Neural progenitor cell (in vitro differentiated cells): ENCODE results near the gene SPOCD1. TPM values are rescaled to one million over a fixed set of nuclear protein-coding genes. Genes with fewer than 3 reads are reported as not detected.

ENCODE experiments used
- DNase-seq: peaks from one replicate; pipeline ENCODE4 v3.0.0-alpha.2; 2016; ENCODE audit warnings: low spot score
- H2AFZ ChIP-seq: fragments of 200-600 bp; sonication (generic); replicated peaks from 2 replicates; pipeline ENCODE4 v1.6.1; 2016; ENCODE audit warnings: antibody characterized with exemption
- H3F3A ChIP-seq: fragments of 200-600 bp; sonication (generic); 2 replicates; pipeline ENCODE4 v1.6.1; 2016; ENCODE audit warnings: antibody characterized with exemption, low read depth
- H3K27ac ChIP-seq: fragments of 200-600 bp; sonication (generic); 2 replicates; pipeline ENCODE4 v1.5.1; 2016; ENCODE audit warnings: mild to moderate bottlenecking
- H3K27me3 ChIP-seq: fragments of 200-600 bp; sonication (generic); 2 replicates; pipeline ENCODE4 v1.6.1; 2016; ENCODE audit warnings: mild to moderate bottlenecking, moderate library complexity
- H3K36me3 ChIP-seq: fragments of 200-600 bp; sonication (generic); 2 replicates; pipeline ENCODE4 v1.5.1; 2016
- H3K4me1 ChIP-seq: fragments of 200-600 bp; sonication (generic); 2 replicates; pipeline ENCODE4 v1.6.1; 2016; ENCODE audit warnings: mixed run types
- H3K4me2 ChIP-seq: fragments of 200-600 bp; sonication (generic); 2 replicates; pipeline ENCODE4 v1.6.1; 2016
- H3K4me3 ChIP-seq: fragments of 200-600 bp; sonication (generic); 2 replicates; pipeline ENCODE4 v1.5.1; 2016
- H3K79me2 ChIP-seq: fragments of 200-600 bp; sonication (generic); 2 replicates; pipeline ENCODE4 v1.6.1; 2016; ENCODE audit warnings: low read depth
- H3K9ac ChIP-seq: fragments of 200-600 bp; sonication (generic); 2 replicates; pipeline ENCODE4 v1.6.1; 2016
- H3K9me3 ChIP-seq: fragments of 200-600 bp; sonication (generic); 2 replicates; pipeline ENCODE4 v1.5.1; 2016; ENCODE audit warnings: low read depth
- H4K20me1 ChIP-seq: fragments of 200-600 bp; sonication (generic); 2 replicates; pipeline ENCODE4 v1.6.1; 2016; ENCODE audit warnings: low read depth
- H3K27ac Mint-ChIP-seq: 3 replicates; pipeline ENCODE4 v1.8.0; 2021; ENCODE audit warnings: mixed read lengths
- H3K27me3 Mint-ChIP-seq: 2 replicates; pipeline ENCODE4 v1.8.0; 2022; ENCODE audit warnings: low read depth, mild to moderate bottlenecking, inconsistent platforms, moderate library complexity, mixed read lengths; ENCODE audit not compliant: insufficient read depth
- H3K36me3 Mint-ChIP-seq: 3 replicates; pipeline ENCODE4 v1.8.0; 2021; ENCODE audit warnings: mixed read lengths
- H3K4me1 Mint-ChIP-seq: 3 replicates; pipeline ENCODE4 v1.8.0; 2021; ENCODE audit warnings: mixed read lengths
- H3K4me3 Mint-ChIP-seq: 3 replicates; pipeline ENCODE4 v1.8.0; 2021; ENCODE audit warnings: mild to moderate bottlenecking, moderate library complexity, mixed read lengths
- H3K9me3 Mint-ChIP-seq: 3 replicates; pipeline ENCODE4 v1.8.0; 2020; ENCODE audit warnings: mixed read lengths
- CTCF ChIP-seq: fragments of 200-600 bp; sonication (generic); IDR thresholded peaks from 2 replicates; pipeline ENCODE4 v1.5.1; 2017; ENCODE audit warnings: antibody characterized with exemption, mild to moderate bottlenecking
- EZH2 ChIP-seq: fragments of 200-600 bp; sonication (generic); IDR thresholded peaks from 2 replicates; pipeline ENCODE4 v1.6.1; 2017; ENCODE audit warnings: antibody characterized with exemption, mild to moderate bottlenecking, moderate library complexity
- EZH2phosphoT487 ChIP-seq: fragments of 200-600 bp; sonication (generic); IDR thresholded peaks from 2 replicates; pipeline ENCODE4 v1.6.1; 2017; ENCODE audit warnings: antibody characterized with exemption
- total RNA-seq: library from RNA; depleted of rRNA; stranded (reverse); fragments of >200 nt; gene quantifications from 2 replicates; pipeline ENCODE4 v1.2.3, GENCODE V29; 2015; ENCODE audit warnings: low replicate concordance

Gene SPOCD1
- total RNA-seq, 1 donor from 2014 or later, result 1.4 TPM

- H3K4me3 Mint-ChIP-seq, result peak overlapping the region; percentile 71
- peaks cover 25% of the 10 kb centered on the region for H3K4me1 ChIP-seq
Measured at GRCh38 chr1:31786366-31787060, 29.3 kb downstream of the SPOCD1 start.

GRCh38 chr1:31785947-31786290, 29.9 kb downstream of the SPOCD1 start:
- H3K9me3 Mint-ChIP-seq, result no peaks in the 10 kb centered on the region
- no peak overlapping the region for H3K27ac Mint-ChIP-seq
- Histone ChIP-seq H3K36me3 (no peaks in the 10 kb centered on the region), H3K4me1 (peaks cover 30% of the 10 kb centered on the region), H3K27ac (no peak overlapping the region), H3K9me3 (no peaks in the 10 kb centered on the region), H3K4me3 (no peak overlapping the region), H3K4me2 (no peak overlapping the region), H3F3A (peaks cover 34% of the 10 kb centered on the region), H3K27me3 (no peaks in the 10 kb centered on the region), H4K20me1 (no peaks in the 10 kb centered on the region), H2AFZ (no peak overlapping the region), H3K79me2 (no peaks in the 10 kb centered on the region), H3K9ac (no peak overlapping the region)
- H3K4me3 Mint-ChIP-seq, result no peak overlapping the region
- peaks cover 14% of the 10 kb centered on the region for H3K27me3 Mint-ChIP-seq
- TF ChIP-seq EZH2phosphoT487 (no peak), EZH2 (no peak), CTCF (no peak)
- no peak for DNase-seq
- H3K4me1 Mint-ChIP-seq, result peaks cover 69% of the 10 kb centered on the region
- no peaks in the 10 kb centered on the region for H3K36me3 Mint-ChIP-seq

More at GRCh38 chr1:31786366-31787060, 29.3 kb downstream of the SPOCD1 start:
- Mint-ChIP-seq H3K9me3 (no peaks in the 10 kb centered on the region), H3K27ac (peak overlapping the region; percentile 78), H3K4me1 (peaks cover 64% of the 10 kb centered on the region), H3K36me3 (no peaks in the 10 kb centered on the region), H3K27me3 (peaks cover 9% of the 10 kb centered on the region)
- DNase-seq, result no peak
- TF ChIP-seq EZH2 (no peak), EZH2phosphoT487 (no peak), CTCF (no peak)
- no peak overlapping the region for H3K4me3 ChIP-seq
- H3K9ac ChIP-seq, result no peak overlapping the region
- H3K36me3 ChIP-seq, result no peaks in the 10 kb centered on the region
- H3K9me3 ChIP-seq, result no peaks in the 10 kb centered on the region
- no peaks in the 10 kb centered on the region for H3K79me2 ChIP-seq
- H3K27me3 ChIP-seq, result no peaks in the 10 kb centered on the region
- H3K4me2 ChIP-seq, result no peak overlapping the region
- no peaks in the 10 kb centered on the region for H4K20me1 ChIP-seq
- H2AFZ ChIP-seq, result no peak overlapping the region
- H3K27ac ChIP-seq, result no peak overlapping the region
- peaks cover 34% of the 10 kb centered on the region for H3F3A ChIP-seq

- Mint-ChIP-seq H3K9me3 (no peaks in the 10 kb centered on the region), H3K4me1 (peaks cover 73% of the 10 kb centered on the region), H3K4me3 (no peak overlapping the region), H3K27ac (peak overlapping the region; percentile 33), H3K27me3 (peaks cover 14% of the 10 kb centered on the region), H3K36me3 (no peaks in the 10 kb centered on the region)
- Histone ChIP-seq H3K9ac (no peak overlapping the region), H3K27ac (no peak overlapping the region), H3K36me3 (no peaks in the 10 kb centered on the region), H3K4me1 (peaks cover 30% of the 10 kb centered on the region), H3K4me3 (no peak overlapping the region), H3F3A (peaks cover 34% of the 10 kb centered on the region), H2AFZ (no peak overlapping the region), H3K9me3 (no peaks in the 10 kb centered on the region), H3K27me3 (no peaks in the 10 kb centered on the region), H3K79me2 (no peaks in the 10 kb centered on the region), H3K4me2 (no peak overlapping the region), H4K20me1 (no peaks in the 10 kb centered on the region)
- no peak for DNase-seq
- TF ChIP-seq EZH2phosphoT487, result no peak
- no peak for TF ChIP-seq CTCF
- no peak for TF ChIP-seq EZH2
Measured at GRCh38 chr1:31785020-31785946, 30.5 kb downstream of the SPOCD1 start.
